ENCODE data around the gene ATG5.

GRCh38 chr6:106145144-106145543 is 180.4 kb downstream of the ATG5 start:
- TF ChIP-seq EZH2 (IDR thresholded peaks at IDR 0.05; ENCODE audit: borderline replicate concordance, insufficient read depth, low read depth, low read length, poor library complexity, severe bottlenecking) (no peak), CTCF (IDR thresholded peaks at IDR 0.05) (no peak)

Data from B cell (primary cell).